Endothelial cell of umbilical vein (primary cell): ENCODE data around the gene ZNRF1.

Experiments
- EZH2 ChIP-seq: IDR thresholded peaks from 2 replicates; pipeline ENCODE4 v1.6.1; 2012; ENCODE audit warnings: borderline replicate concordance, low read depth, mild to moderate bottlenecking, moderate library complexity, low read length, inconsistent platforms; ENCODE audit not compliant: severe bottlenecking
- FOS ChIP-seq: IDR thresholded peaks from 2 replicates; pipeline ENCODE4 v1.6.1; 2011; ENCODE audit warnings: mild to moderate bottlenecking, low read length, moderate library complexity, borderline replicate concordance; ENCODE audit not compliant: insufficient read depth
- GATA2 ChIP-seq: IDR thresholded peaks from 2 replicates; pipeline ENCODE4 v1.7.0; 2011; ENCODE audit warnings: low read depth, mild to moderate bottlenecking, moderate library complexity, mixed read lengths, low read length; ENCODE audit not compliant: insufficient read length, insufficient read depth
- JUN ChIP-seq: IDR thresholded peaks from 2 replicates; pipeline ENCODE4 v1.6.1; 2011; ENCODE audit warnings: borderline replicate concordance, low read depth; ENCODE audit not compliant: insufficient read length, insufficient read depth
- MYC ChIP-seq: IDR thresholded peaks from one replicate; pipeline ENCODE4 v1.6.1; 2011; ENCODE audit warnings: mild to moderate bottlenecking, low read depth, low read length
- POLR2A ChIP-seq: IDR thresholded peaks from 2 replicates; pipeline ENCODE4 v1.6.1; 2012; ENCODE audit warnings: low read depth, mild to moderate bottlenecking, control low read depth, low read length
- POLR2AphosphoS5 ChIP-seq: IDR thresholded peaks from 2 replicates; pipeline ENCODE4 v1.6.1; 2012; ENCODE audit warnings: low read depth, mild to moderate bottlenecking, control low read depth, low read length, moderate library complexity; ENCODE audit not compliant: insufficient read depth
- TF ChIP-seq, protein P1 (sequence below), 2 donors: IDR thresholded peaks; 1 replicate in 1 of 2; 2 replicates in 1 of 2; pipeline ENCODE4 v1.5.1; 2011; ENCODE audit warnings: low read length in 2 of 2, mild to moderate bottlenecking in 2 of 2, moderate library complexity in 2 of 2, control low read depth in 1 of 2, inconsistent platforms in 1 of 2, low read depth in 1 of 2; ENCODE audit not compliant: insufficient read depth in 1 of 2; ENCODE audit errors: extremely low read depth in 1 of 2
- TF ChIP-seq, protein P2 (sequence below): IDR thresholded peaks from 2 replicates; pipeline ENCODE4 v1.6.1; 2011; ENCODE audit not compliant: insufficient read depth, insufficient read length

DNA sequence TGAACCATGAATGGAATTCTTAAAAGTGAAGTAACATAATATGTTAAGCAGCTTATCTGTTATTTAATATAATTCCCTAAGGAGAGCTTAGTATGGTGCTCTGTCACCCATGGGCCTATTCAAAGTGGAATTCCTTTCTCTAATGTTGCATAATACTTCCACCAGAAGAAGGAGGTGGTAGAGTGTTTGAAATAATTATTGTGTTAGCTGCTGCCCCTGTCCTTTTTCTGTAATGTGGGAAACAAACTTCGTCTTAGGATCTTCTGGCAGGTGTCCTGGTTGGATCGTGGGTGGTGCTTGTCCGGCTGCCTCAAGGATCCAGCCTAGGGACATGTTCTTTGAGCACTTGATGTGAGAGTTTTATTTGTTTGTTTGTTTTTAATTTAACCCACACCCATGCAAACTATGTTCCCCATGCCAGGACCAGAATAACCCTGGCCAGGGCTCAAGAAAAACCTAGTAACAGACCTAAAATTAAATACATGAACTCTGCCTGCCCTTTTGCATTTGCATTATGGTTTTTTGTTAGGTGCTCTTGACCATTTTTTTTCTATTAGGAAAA is 46.1 kb downstream of the ZNRF1 start:
- TF ChIP-seq EZH2 (no peak), MYC (no peak), POLR2A (no peak), FOS (no peak), POLR2AphosphoS5 (no peak), GATA2 (no peak), JUN (no peak)
- TF ChIP-seq, protein P1, sequence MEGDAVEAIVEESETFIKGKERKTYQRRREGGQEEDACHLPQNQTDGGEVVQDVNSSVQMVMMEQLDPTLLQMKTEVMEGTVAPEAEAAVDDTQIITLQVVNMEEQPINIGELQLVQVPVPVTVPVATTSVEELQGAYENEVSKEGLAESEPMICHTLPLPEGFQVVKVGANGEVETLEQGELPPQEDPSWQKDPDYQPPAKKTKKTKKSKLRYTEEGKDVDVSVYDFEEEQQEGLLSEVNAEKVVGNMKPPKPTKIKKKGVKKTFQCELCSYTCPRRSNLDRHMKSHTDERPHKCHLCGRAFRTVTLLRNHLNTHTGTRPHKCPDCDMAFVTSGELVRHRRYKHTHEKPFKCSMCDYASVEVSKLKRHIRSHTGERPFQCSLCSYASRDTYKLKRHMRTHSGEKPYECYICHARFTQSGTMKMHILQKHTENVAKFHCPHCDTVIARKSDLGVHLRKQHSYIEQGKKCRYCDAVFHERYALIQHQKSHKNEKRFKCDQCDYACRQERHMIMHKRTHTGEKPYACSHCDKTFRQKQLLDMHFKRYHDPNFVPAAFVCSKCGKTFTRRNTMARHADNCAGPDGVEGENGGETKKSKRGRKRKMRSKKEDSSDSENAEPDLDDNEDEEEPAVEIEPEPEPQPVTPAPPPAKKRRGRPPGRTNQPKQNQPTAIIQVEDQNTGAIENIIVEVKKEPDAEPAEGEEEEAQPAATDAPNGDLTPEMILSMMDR (IDR thresholded peaks at IDR 0.05; ENCODE audit: extremely low read depth in 1 of 2, insufficient read depth in 1 of 2, low read depth in 1 of 2, low read length in 2 of 2) = no peak
- TF ChIP-seq, protein P2, sequence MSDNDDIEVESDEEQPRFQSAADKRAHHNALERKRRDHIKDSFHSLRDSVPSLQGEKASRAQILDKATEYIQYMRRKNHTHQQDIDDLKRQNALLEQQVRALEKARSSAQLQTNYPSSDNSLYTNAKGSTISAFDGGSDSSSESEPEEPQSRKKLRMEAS = no peak
